LNCAP (cell line): Measurements from ENCODE around the gene CTTN.

Experiments used
- CTCF ChIP-seq: fragments of 450-650 bp; IDR thresholded peaks from 2 replicates; pipeline ENCODE4 v1.5.1; 2017; ENCODE audit warnings: mild to moderate bottlenecking

CTTN gene

GRCh38 chr11:70397336-70397982, 870 bp upstream of the CTTN start:
- TF ChIP-seq CTCF = no peak

GRCh38 chr11:70398834-70399680, 728 bp downstream of the CTTN start:
- TF ChIP-seq CTCF = no peak

GRCh38 chr11:70399681-70400112, 1.4 kb downstream of the CTTN start:
- no peak for TF ChIP-seq CTCF

- TF ChIP-seq CTCF = no peak
These were observed 2.3 kb downstream of the CTTN start for GRCh38 chr11:70400643-70401042.

GRCh38 chr11:70402016-70402415, 3.7 kb downstream of the CTTN start:
- no peak for TF ChIP-seq CTCF

- no peak for TF ChIP-seq CTCF
These were observed 4.4 kb downstream of the CTTN start for GRCh38 chr11:70402685-70403084.

GRCh38 chr11:70404244-70404643, 5.9 kb downstream of the CTTN start:
- no peak for TF ChIP-seq CTCF
